GM23248 (cell line): ENCODE measurements around the gene HOXA13.

Experiments
- EZH2 ChIP-seq: fragments of 200-600 bp; sonication (generic); IDR thresholded peaks from 2 replicates; pipeline ENCODE4 v1.6.1; 2018; ENCODE audit warnings: antibody characterized with exemption, mild to moderate bottlenecking; ENCODE audit not compliant: insufficient read depth, poor library complexity, severe bottlenecking
- EZH2phosphoT487 ChIP-seq: fragments of 200-600 bp; sonication (generic); IDR thresholded peaks from 2 replicates; pipeline ENCODE4 v1.6.1; 2018; ENCODE audit warnings: antibody characterized with exemption, moderate library complexity, mild to moderate bottlenecking, low read depth; ENCODE audit not compliant: insufficient read depth

DNA sequence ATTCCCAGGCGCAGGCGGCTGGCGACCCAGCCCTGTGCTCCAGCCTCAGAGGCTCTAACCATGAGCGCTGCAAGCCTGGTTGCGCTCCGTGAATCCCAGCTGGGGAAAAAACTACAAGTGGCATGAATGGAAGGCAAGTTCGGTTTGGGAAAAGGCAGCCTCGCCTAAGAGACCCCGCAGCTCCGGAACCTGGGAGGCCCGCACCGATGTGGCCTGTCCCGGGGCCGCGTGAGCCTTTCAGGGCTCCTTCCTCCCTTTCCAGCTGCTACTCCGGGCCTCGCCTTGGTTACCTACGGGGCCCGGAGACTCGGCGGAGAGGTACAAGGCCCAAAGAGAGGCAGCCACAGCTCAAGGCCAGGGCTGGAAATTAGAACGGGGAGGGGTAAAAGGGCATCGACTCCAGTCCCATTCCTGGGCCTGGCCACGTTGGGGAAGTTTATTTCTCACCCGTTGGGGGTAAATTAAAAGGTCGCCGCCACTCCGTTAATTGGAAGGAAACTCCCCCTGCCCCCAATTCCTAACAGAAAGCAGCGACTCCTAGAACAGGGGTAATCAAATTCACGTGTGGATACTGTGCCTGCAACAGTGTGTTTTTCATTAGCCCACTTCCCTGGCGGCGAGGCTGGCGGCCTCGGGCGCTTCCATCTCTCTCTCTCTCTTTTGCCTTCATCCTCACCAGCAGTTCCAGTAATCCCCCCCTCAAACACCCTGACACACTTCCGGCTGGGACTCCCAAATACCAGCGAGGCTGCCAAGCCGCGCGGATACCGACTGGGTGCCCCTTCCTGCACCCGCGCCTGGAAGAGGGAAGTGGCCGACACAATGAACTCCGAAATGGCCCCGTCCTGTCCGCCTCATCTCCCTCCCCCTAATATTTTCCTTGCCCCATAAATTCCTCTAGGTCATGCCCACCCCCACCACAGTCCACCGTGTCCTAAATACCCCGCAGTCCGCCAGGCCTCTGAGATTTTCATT is 33.1 kb downstream of the HOXA13 start:
- TF ChIP-seq EZH2 (no peak), EZH2phosphoT487 (no peak)
